Central memory CD8-positive, alpha-beta T cell (primary cell): ENCODE results near the gene DDX54.
A peak's percentile ranks its signal among the peaks of the same experiment; 100 is the strongest.
"Not testable (repeated sequence)": the region's sequence is repeated elsewhere in the genome, so short reads cannot be mapped to it uniquely, and the experiment has no call there.

Source experiments
- ATAC-seq: fragments of 150-1000 bp; cut with Tn5 transposase; replicated peaks from 2 replicates; pipeline ENCODE4 v1.10.0; 2022; ENCODE audit warnings: mild to moderate bottlenecking, moderate FRiP score, moderate number of reproducible peaks; ENCODE audit not compliant: poor library complexity, severe bottlenecking; ENCODE audit errors: extremely low read depth
- DNase-seq, 2 donors: peaks; one replicate each; pipeline ENCODE4 v3.0.0; 2021; ENCODE audit warnings: low spot score in 2 of 2
- H3K27ac Mint-ChIP-seq: one replicate; pipeline ENCODE4 v1.8.0; 2022; ENCODE audit warnings: low read depth, mild to moderate bottlenecking, moderate library complexity, mixed read lengths
- H3K27me3 Mint-ChIP-seq: one replicate; pipeline ENCODE4 v1.8.0; 2022; ENCODE audit warnings: mixed read lengths
- H3K36me3 Mint-ChIP-seq: one replicate; pipeline ENCODE4 v1.8.0; 2022; ENCODE audit warnings: mild to moderate bottlenecking, moderate library complexity, mixed read lengths; ENCODE audit not compliant: insufficient read depth
- H3K4me1 Mint-ChIP-seq: one replicate; pipeline ENCODE4 v1.8.0; 2022; ENCODE audit warnings: mixed read lengths
- H3K4me3 Mint-ChIP-seq: one replicate; pipeline ENCODE4 v1.8.0; 2022; ENCODE audit warnings: mild to moderate bottlenecking, moderate library complexity, mixed read lengths
- H3K9me3 Mint-ChIP-seq: one replicate; pipeline ENCODE4 v1.8.0; 2022; ENCODE audit warnings: mixed read lengths

Gene DDX54

GRCh38 chr12:113120670-113121370 is 64.5 kb downstream of the DDX54 start:
- Mint-ChIP-seq H3K9me3 (peaks cover 9% of the 10 kb centered on the region), H3K4me1 (no peaks in the 10 kb centered on the region), H3K4me3 (no peak overlapping the region), H3K27me3 (peaks cover 24% of the 10 kb centered on the region), H3K27ac (no peak overlapping the region), H3K36me3 (no peaks in the 10 kb centered on the region)
- DNase-seq (no peak), ATAC-seq (no peak)

- Mint-ChIP-seq H3K27ac (no peak overlapping the region), H3K4me1 (no peaks in the 10 kb centered on the region), H3K36me3 (no peaks in the 10 kb centered on the region)
Measured at GRCh38 chr12:113119980-113120669, 65.2 kb downstream of the DDX54 start.

GRCh38 chr12:113118142-113118541 is 67.1 kb downstream of the DDX54 start:
- peaks cover 23% of the 10 kb centered on the region for H3K27me3 Mint-ChIP-seq
- H3K36me3 Mint-ChIP-seq: no peaks in the 10 kb centered on the region
- H3K4me1 Mint-ChIP-seq: no peaks in the 10 kb centered on the region

More at GRCh38 chr12:113119980-113120669, 65.2 kb downstream of the DDX54 start:
- H3K9me3 Mint-ChIP-seq: peaks cover 9% of the 10 kb centered on the region
- DNase-seq (no peak), ATAC-seq (no peak)
- H3K4me3 Mint-ChIP-seq: no peak overlapping the region
- H3K27me3 Mint-ChIP-seq: peaks cover 24% of the 10 kb centered on the region

GRCh38 chr12:113117684-113118083 is 67.6 kb downstream of the DDX54 start:
- ATAC-seq, H3K4me1 Mint-ChIP-seq, H3K36me3 Mint-ChIP-seq, H3K9me3 Mint-ChIP-seq, H3K27ac Mint-ChIP-seq, H3K4me3 Mint-ChIP-seq, DNase-seq: not testable (repeated sequence)
- peaks cover 18% of the 10 kb centered on the region for H3K27me3 Mint-ChIP-seq

More at GRCh38 chr12:113118142-113118541, 67.1 kb downstream of the DDX54 start:
- DNase-seq: no peak
- Mint-ChIP-seq H3K4me3 (no peak overlapping the region), H3K9me3 (peaks cover 6% of the 10 kb centered on the region), H3K27ac (no peak overlapping the region)
- ATAC-seq: no peak

- ATAC-seq (no peak), DNase-seq (no peak)
- H3K27me3 Mint-ChIP-seq: peaks cover 12% of the 10 kb centered on the region
- H3K4me1 Mint-ChIP-seq: no peaks in the 10 kb centered on the region
- H3K36me3 Mint-ChIP-seq: no peaks in the 10 kb centered on the region
- no peaks in the 10 kb centered on the region for H3K9me3 Mint-ChIP-seq
- no peak overlapping the region for H3K4me3 Mint-ChIP-seq
- H3K27ac Mint-ChIP-seq: no peak overlapping the region
Measured at GRCh38 chr12:113116875-113117274, 68.4 kb downstream of the DDX54 start.

- DNase-seq: no peak
- no peaks in the 10 kb centered on the region for H3K9me3 Mint-ChIP-seq
Measured at GRCh38 chr12:113115455-113116126, 69.7 kb downstream of the DDX54 start.

GRCh38 chr12:113114447-113115178 is 70.7 kb downstream of the DDX54 start:
- DNase-seq (no peak), ATAC-seq (no peak)
- Mint-ChIP-seq H3K36me3 (no peaks in the 10 kb centered on the region), H3K4me3 (no peak overlapping the region), H3K27ac (no peak overlapping the region), H3K9me3 (no peaks in the 10 kb centered on the region), H3K27me3 (no peaks in the 10 kb centered on the region), H3K4me1 (peaks cover 15% of the 10 kb centered on the region)

More at GRCh38 chr12:113115455-113116126, 69.7 kb downstream of the DDX54 start:
- no peak for ATAC-seq
- no peak overlapping the region for H3K4me3 Mint-ChIP-seq
- peaks cover 9% of the 10 kb centered on the region for H3K27me3 Mint-ChIP-seq
- no peaks in the 10 kb centered on the region for H3K36me3 Mint-ChIP-seq
- no peak overlapping the region for H3K27ac Mint-ChIP-seq
- peaks cover 5% of the 10 kb centered on the region for H3K4me1 Mint-ChIP-seq

- Mint-ChIP-seq H3K27ac (no peak overlapping the region), H3K4me3 (no peak overlapping the region), H3K4me1 (peaks cover 21% of the 10 kb centered on the region), H3K36me3 (peaks cover 2% of the 10 kb centered on the region), H3K27me3 (no peaks in the 10 kb centered on the region), H3K9me3 (no peaks in the 10 kb centered on the region)
- ATAC-seq: no peak
- DNase-seq: no peak
Measured at GRCh38 chr12:113113397-113113796, 71.9 kb downstream of the DDX54 start.

GRCh38 chr12:113112043-113112899 is 73.0 kb downstream of the DDX54 start:
- H3K4me1 Mint-ChIP-seq: peaks cover 21% of the 10 kb centered on the region
- ATAC-seq (no peak), DNase-seq (no peak)
- H3K36me3 Mint-ChIP-seq: peaks cover 2% of the 10 kb centered on the region
- no peak overlapping the region for H3K27ac Mint-ChIP-seq
- no peaks in the 10 kb centered on the region for H3K9me3 Mint-ChIP-seq
- H3K4me3 Mint-ChIP-seq: no peak overlapping the region
- no peaks in the 10 kb centered on the region for H3K27me3 Mint-ChIP-seq

GRCh38 chr12:113111247-113111646 is 74.0 kb downstream of the DDX54 start:
- ATAC-seq: no peak
- H3K9me3 Mint-ChIP-seq: no peaks in the 10 kb centered on the region

GRCh38 chr12:113109872-113110599 is 75.2 kb downstream of the DDX54 start:
- Mint-ChIP-seq H3K27me3 (no peaks in the 10 kb centered on the region), H3K4me3 (no peak overlapping the region), H3K27ac (peak overlapping the region; percentile 5), H3K4me1 (peaks cover 21% of the 10 kb centered on the region), H3K36me3 (peaks cover 2% of the 10 kb centered on the region), H3K9me3 (no peaks in the 10 kb centered on the region)
- ATAC-seq (peak; percentile 88), DNase-seq (no peak)

More at GRCh38 chr12:113111247-113111646, 74.0 kb downstream of the DDX54 start:
- Mint-ChIP-seq H3K27ac (no peak overlapping the region), H3K36me3 (peaks cover 2% of the 10 kb centered on the region), H3K27me3 (no peaks in the 10 kb centered on the region), H3K4me1 (peaks cover 21% of the 10 kb centered on the region), H3K4me3 (no peak overlapping the region)
- no peak for DNase-seq
